ENCODE results near the gene TEX2. TPM values are rescaled to one million over a fixed set of nuclear protein-coding genes. Genes with fewer than 3 reads are reported as not detected.
A peak's percentile ranks its signal among the peaks of the same experiment; 100 is the strongest.

TEX2 gene
- total and polyA plus RNA-seq, 2 experiments from 2014 or later, result 27.9 to 37.7 TPM

GRCh38 chr17:64145375-64145750 is 117.7 kb downstream of the TEX2 start:
- Histone ChIP-seq H3K4me1 (ENCODE audit: insufficient read depth) (peaks cover 12% of the 10 kb centered on the region), H3K9me2 (replicated peaks; ENCODE audit: insufficient read depth) (no peaks in the 10 kb centered on the region), H3K4me2 (peak overlapping the region; percentile 72), H3K27me3 (no peaks in the 10 kb centered on the region), H3K4me3 (peak overlapping the region; percentile 19), H4K20me1 (ENCODE audit: insufficient read depth, poor library complexity, severe bottlenecking) (no peaks in the 10 kb centered on the region), H2AFZ (no peak overlapping the region), H3K27ac (peak overlapping the region; percentile 83), H3K36me3 (replicated peaks; ENCODE audit: insufficient read depth, low read depth) (no peaks in the 10 kb centered on the region), H3K9me3 (ENCODE audit: low read depth) (no peaks in the 10 kb centered on the region), H3K79me2 (peaks cover 7% of the 10 kb centered on the region)
- 1% methylated on average over 15 of the region's 15 CpGs for WGBS (ENCODE audit: low lambda C conversion rate, missing lambda C conversion rate)
- no peak for DNase-seq (ENCODE audit: low spot score)
- peak; percentile 2 for TF ChIP-seq CTCF (IDR thresholded peaks at IDR 0.05; ENCODE audit: poor library complexity)
- no peak for TF ChIP-seq EZH2phosphoT487 (IDR thresholded peaks at IDR 0.05; ENCODE audit: low read depth, severe bottlenecking, unreplicated experiment)
- no peak for TF ChIP-seq EZH2 (IDR thresholded peaks at IDR 0.05; ENCODE audit: borderline replicate concordance)

- WGBS (ENCODE audit: low lambda C conversion rate, missing lambda C conversion rate), result 86% methylated on average over 6 of the region's 6 CpGs
- H3K79me2 ChIP-seq, result no peaks in the 10 kb centered on the region
These were observed 123.5 kb downstream of the TEX2 start for GRCh38 chr17:64139542-64139941.

GRCh38 chr17:64138441-64138840 is 124.6 kb downstream of the TEX2 start:
- Histone ChIP-seq H3K36me3 (replicated peaks; ENCODE audit: insufficient read depth, low read depth) (no peaks in the 10 kb centered on the region), H3K27ac (no peak overlapping the region), H3K4me2 (no peak overlapping the region), H3K27me3 (no peaks in the 10 kb centered on the region), H2AFZ (no peak overlapping the region), H3K9me2 (replicated peaks; ENCODE audit: insufficient read depth) (no peaks in the 10 kb centered on the region), H3K79me2 (no peaks in the 10 kb centered on the region), H4K20me1 (ENCODE audit: insufficient read depth, poor library complexity, severe bottlenecking) (no peaks in the 10 kb centered on the region), H3K4me1 (ENCODE audit: insufficient read depth) (peaks cover 14% of the 10 kb centered on the region), H3K4me3 (no peak overlapping the region), H3K9me3 (ENCODE audit: low read depth) (no peaks in the 10 kb centered on the region)
- DNase-seq (ENCODE audit: low spot score), result no peak
- no peak for TF ChIP-seq CTCF (IDR thresholded peaks at IDR 0.05; ENCODE audit: poor library complexity)
- no peak for TF ChIP-seq EZH2 (IDR thresholded peaks at IDR 0.05; ENCODE audit: borderline replicate concordance)
- no peak for TF ChIP-seq EZH2phosphoT487 (IDR thresholded peaks at IDR 0.05; ENCODE audit: low read depth, severe bottlenecking, unreplicated experiment)
- WGBS (ENCODE audit: low lambda C conversion rate, missing lambda C conversion rate), result 92% methylated on average over 2 of the region's 2 CpGs

More at GRCh38 chr17:64139542-64139941, 123.5 kb downstream of the TEX2 start:
- no peaks in the 10 kb centered on the region for H3K36me3 ChIP-seq (replicated peaks; ENCODE audit: insufficient read depth, low read depth)
- H3K27me3 ChIP-seq, result no peaks in the 10 kb centered on the region
- no peak overlapping the region for H3K4me3 ChIP-seq
- no peak overlapping the region for H3K4me2 ChIP-seq
- no peaks in the 10 kb centered on the region for H4K20me1 ChIP-seq (ENCODE audit: insufficient read depth, poor library complexity, severe bottlenecking)
- H3K4me1 ChIP-seq (ENCODE audit: insufficient read depth), result peaks cover 10% of the 10 kb centered on the region
- H2AFZ ChIP-seq, result no peak overlapping the region
- H3K9me3 ChIP-seq (ENCODE audit: low read depth), result no peaks in the 10 kb centered on the region
- no peaks in the 10 kb centered on the region for H3K9me2 ChIP-seq (replicated peaks; ENCODE audit: insufficient read depth)
- DNase-seq (ENCODE audit: low spot score), result no peak
- TF ChIP-seq EZH2 (IDR thresholded peaks at IDR 0.05; ENCODE audit: borderline replicate concordance) (no peak), CTCF (IDR thresholded peaks at IDR 0.05; ENCODE audit: poor library complexity) (no peak), EZH2phosphoT487 (IDR thresholded peaks at IDR 0.05; ENCODE audit: low read depth, severe bottlenecking, unreplicated experiment) (no peak)
- H3K27ac ChIP-seq, result no peak overlapping the region

- Histone ChIP-seq H3K79me2 (no peaks in the 10 kb centered on the region), H3K36me3 (replicated peaks; ENCODE audit: insufficient read depth, low read depth) (no peaks in the 10 kb centered on the region), H3K4me2 (peak overlapping the region; percentile 9), H3K27me3 (no peaks in the 10 kb centered on the region), H2AFZ (no peak overlapping the region), H4K20me1 (ENCODE audit: insufficient read depth, poor library complexity, severe bottlenecking) (no peaks in the 10 kb centered on the region), H3K4me3 (no peak overlapping the region), H3K9me3 (ENCODE audit: low read depth) (no peaks in the 10 kb centered on the region), H3K27ac (peak overlapping the region; percentile 6), H3K4me1 (ENCODE audit: insufficient read depth) (peaks cover 28% of the 10 kb centered on the region), H3K9me2 (replicated peaks; ENCODE audit: insufficient read depth) (no peaks in the 10 kb centered on the region)
- no peak for TF ChIP-seq EZH2 (IDR thresholded peaks at IDR 0.05; ENCODE audit: borderline replicate concordance)
- no peak for TF ChIP-seq EZH2phosphoT487 (IDR thresholded peaks at IDR 0.05; ENCODE audit: low read depth, severe bottlenecking, unreplicated experiment)
- no peak for TF ChIP-seq CTCF (IDR thresholded peaks at IDR 0.05; ENCODE audit: poor library complexity)
- 55% methylated on average over 6 of the region's 6 CpGs for WGBS (ENCODE audit: low lambda C conversion rate, missing lambda C conversion rate)
- DNase-seq (ENCODE audit: low spot score), result no peak
These were observed 128.1 kb downstream of the TEX2 start for GRCh38 chr17:64135000-64135399.
